ENCODE results near the gene ARSK.

The ARSK gene

GRCh38 chr5:95564450-95564849 is 9.5 kb downstream of the ARSK start:
- DNase-seq (ENCODE audit: low read depth) = no peak

GRCh38 chr5:95565280-95565920 is 10.5 kb downstream of the ARSK start:
- DNase-seq (ENCODE audit: low read depth) = no peak

GRCh38 chr5:95572016-95572415 is 17.1 kb downstream of the ARSK start:
- DNase-seq (ENCODE audit: low read depth) = no peak

- no peak for DNase-seq (ENCODE audit: low read depth)
Observed at GRCh38 chr5:95581576-95581975, 26.7 kb downstream of the ARSK start.

- no peak for DNase-seq (ENCODE audit: low read depth)
Observed at GRCh38 chr5:95583992-95584391, 29.1 kb downstream of the ARSK start.

GRCh38 chr5:95590880-95591279 is 36.0 kb downstream of the ARSK start:
- no peak for DNase-seq (ENCODE audit: low read depth)

- no peak for DNase-seq (ENCODE audit: low read depth)
Observed at GRCh38 chr5:95591490-95591901, 36.6 kb downstream of the ARSK start.

- no peak for DNase-seq (ENCODE audit: low read depth)
Observed at GRCh38 chr5:95595289-95595931, 40.5 kb downstream of the ARSK start.

- no peak for DNase-seq (ENCODE audit: low read depth)
Observed at GRCh38 chr5:95599252-95599651, 44.4 kb downstream of the ARSK start.

- DNase-seq (ENCODE audit: low read depth) = no peak
Observed at GRCh38 chr5:95600557-95600956, 45.7 kb downstream of the ARSK start.

GRCh38 chr5:95605786-95606185 is 50.9 kb downstream of the ARSK start:
- DNase-seq (ENCODE audit: low read depth) = no peak

GRCh38 chr5:95606419-95606818 is 51.5 kb downstream of the ARSK start:
- no peak for DNase-seq (ENCODE audit: low read depth)

GRCh38 chr5:95609711-95610110 is 54.8 kb downstream of the ARSK start:
- no peak for DNase-seq (ENCODE audit: low read depth)

GRCh38 chr5:95610546-95610945 is 55.6 kb downstream of the ARSK start:
- DNase-seq (ENCODE audit: low read depth) = no peak

- no peak for DNase-seq (ENCODE audit: low read depth)
Observed at GRCh38 chr5:95611396-95611795, 56.5 kb downstream of the ARSK start.

- no peak for DNase-seq (ENCODE audit: low read depth)
Observed at GRCh38 chr5:95613514-95613913, 58.6 kb downstream of the ARSK start.

GRCh38 chr5:95615164-95615467 is 60.2 kb downstream of the ARSK start:
- DNase-seq (ENCODE audit: low read depth) = no peak

- no peak for DNase-seq (ENCODE audit: low read depth)
Observed at GRCh38 chr5:95617057-95617456, 62.2 kb downstream of the ARSK start.

GRCh38 chr5:95619096-95619495 is 64.2 kb downstream of the ARSK start:
- DNase-seq (ENCODE audit: low read depth) = no peak

- DNase-seq (ENCODE audit: low read depth) = no peak
Observed at GRCh38 chr5:95619514-95620029, 64.7 kb downstream of the ARSK start.

- peak; percentile 45 for DNase-seq (ENCODE audit: low read depth)
Observed at GRCh38 chr5:95620030-95620869, 65.3 kb downstream of the ARSK start, which contains the start of gene GPR150. Gene GPR150 (plus strand): TSS chr5:95620087. CDS start chr5:95620276, 189 bp downstream.

- DNase-seq (ENCODE audit: low read depth) = no peak
Observed at GRCh38 chr5:95620870-95621838, 66.3 kb downstream of the ARSK start.

Data from stimulated activated CD4-positive, alpha-beta T cell treated with anti-CD3 and anti-CD28 coated beads, Interleukin-2, amount 100 ng/mL, for 4 hours (primary cell).